T-helper 2 cell treated with Interferon-gamma antibody and Interleukin-4, amounts not matched to agents 100 ng/mL and 5 ng/mL, for 36 hours (primary cell): ENCODE data around the gene TBC1D20. TPM values are rescaled to one million over a fixed set of nuclear protein-coding genes. Genes with fewer than 3 reads are reported as not detected.

Experiments
- total RNA-seq: library from RNA; stranded (reverse); gene quantifications from 2 replicates; pipeline ENCODE4 v1.2.3, GENCODE V29; 2022

Gene TBC1D20
- total RNA-seq, 1 donor from 2014 or later = 32.2 TPM

Other genes with a start within 250 kb of the TBC1D20 start
- gene DEFB129, start 235.3 kb downstream of the TBC1D20 start, total RNA-seq = not detected in 2 replicates
- not detected in 2 replicates for gene DEFB132, start 204.8 kb downstream of the TBC1D20 start, total RNA-seq
- gene C20orf96, start 171.8 kb downstream of the TBC1D20 start, total RNA-seq = 6.8 and 6.9 TPM in 2 replicates
- 25.8 and 26.6 TPM in 2 replicates for gene ZCCHC3, start 165.0 kb downstream of the TBC1D20 start, total RNA-seq
- gene SOX12, start 137.0 kb downstream of the TBC1D20 start, total RNA-seq = 7.7 and 8.1 TPM in 2 replicates
- 4.0 and 5.2 TPM in 2 replicates for gene NRSN2, start 115.4 kb downstream of the TBC1D20 start, total RNA-seq
- gene TRIB3, start 81.8 kb downstream of the TBC1D20 start, total RNA-seq = 26.4 and 28.4 TPM in 2 replicates
- gene RBCK1, start 54.2 kb downstream of the TBC1D20 start, total RNA-seq = 116 and 118 TPM in 2 replicates
- 127 and 128 TPM in 2 replicates for gene CSNK2A1, start 81.3 kb upstream of the TBC1D20 start, total RNA-seq
- gene TCF15, start 147.8 kb upstream of the TBC1D20 start, total RNA-seq = not detected in 2 replicates
- 14.1 and 14.3 TPM in 2 replicates for gene SRXN1, start 190.7 kb upstream of the TBC1D20 start, total RNA-seq
- not detected in 2 replicates for gene SCRT2, start 213.3 kb upstream of the TBC1D20 start, total RNA-seq